ENCODE data around the gene IFIT5.
"Not testable (repeated sequence)": the region's sequence is repeated elsewhere in the genome, so short reads cannot be mapped to it uniquely, and the experiment has no call there.

Gene IFIT5

DNA sequence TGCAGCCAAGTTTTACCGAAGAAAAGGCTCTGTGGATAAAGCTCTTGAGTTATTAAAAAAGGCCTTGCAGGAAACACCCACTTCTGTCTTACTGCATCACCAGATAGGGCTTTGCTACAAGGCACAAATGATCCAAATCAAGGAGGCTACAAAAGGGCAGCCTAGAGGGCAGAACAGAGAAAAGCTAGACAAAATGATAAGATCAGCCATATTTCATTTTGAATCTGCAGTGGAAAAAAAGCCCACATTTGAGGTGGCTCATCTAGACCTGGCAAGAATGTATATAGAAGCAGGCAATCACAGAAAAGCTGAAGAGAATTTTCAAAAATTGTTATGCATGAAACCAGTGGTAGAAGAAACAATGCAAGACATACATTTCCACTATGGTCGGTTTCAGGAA lies 11.3 kb upstream of the IFIT5 start:
- Histone ChIP-seq H3K9me3 (ENCODE audit: control insufficient read depth, insufficient read depth, low read length) (no peaks in the 10 kb centered on the region), H3K27me3 (ENCODE audit: control insufficient read depth, low read length) (no peaks in the 10 kb centered on the region), H4K20me1 (ENCODE audit: control insufficient read depth, insufficient read depth, low read depth, low read length) (no peaks in the 10 kb centered on the region), H3K9me2 (replicated peaks; ENCODE audit: control insufficient read depth, low read length) (no peaks in the 10 kb centered on the region), H3K27ac (ENCODE audit: low read depth, low read length) (no peak overlapping the region), H3K79me2 (ENCODE audit: control insufficient read depth, low read length) (no peaks in the 10 kb centered on the region), H3K36me3 (ENCODE audit: control insufficient read depth, low read length) (no peaks in the 10 kb centered on the region), H3F3A (ENCODE audit: control insufficient read depth, insufficient read depth) (no peaks in the 10 kb centered on the region), H3K4me2 (ENCODE audit: low read length) (no peak overlapping the region), H3K4me1 (ENCODE audit: control insufficient read depth, low read length) (no peaks in the 10 kb centered on the region), H3K4me3 (ENCODE audit: low read length) (no peak overlapping the region)
- no peak for TF ChIP-seq EZH2phosphoT487 (IDR thresholded peaks at IDR 0.05; ENCODE audit: borderline replicate concordance, low read length)
- TF ChIP-seq, protein P1, sequence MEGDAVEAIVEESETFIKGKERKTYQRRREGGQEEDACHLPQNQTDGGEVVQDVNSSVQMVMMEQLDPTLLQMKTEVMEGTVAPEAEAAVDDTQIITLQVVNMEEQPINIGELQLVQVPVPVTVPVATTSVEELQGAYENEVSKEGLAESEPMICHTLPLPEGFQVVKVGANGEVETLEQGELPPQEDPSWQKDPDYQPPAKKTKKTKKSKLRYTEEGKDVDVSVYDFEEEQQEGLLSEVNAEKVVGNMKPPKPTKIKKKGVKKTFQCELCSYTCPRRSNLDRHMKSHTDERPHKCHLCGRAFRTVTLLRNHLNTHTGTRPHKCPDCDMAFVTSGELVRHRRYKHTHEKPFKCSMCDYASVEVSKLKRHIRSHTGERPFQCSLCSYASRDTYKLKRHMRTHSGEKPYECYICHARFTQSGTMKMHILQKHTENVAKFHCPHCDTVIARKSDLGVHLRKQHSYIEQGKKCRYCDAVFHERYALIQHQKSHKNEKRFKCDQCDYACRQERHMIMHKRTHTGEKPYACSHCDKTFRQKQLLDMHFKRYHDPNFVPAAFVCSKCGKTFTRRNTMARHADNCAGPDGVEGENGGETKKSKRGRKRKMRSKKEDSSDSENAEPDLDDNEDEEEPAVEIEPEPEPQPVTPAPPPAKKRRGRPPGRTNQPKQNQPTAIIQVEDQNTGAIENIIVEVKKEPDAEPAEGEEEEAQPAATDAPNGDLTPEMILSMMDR (IDR thresholded peaks at IDR 0.05; ENCODE audit: low read depth, low read length, poor library complexity, severe bottlenecking): no peak

GRCh38 chr10:89404104-89405047 lies 10.0 kb upstream of the IFIT5 start:
- H3K4me1 ChIP-seq (ENCODE audit: control insufficient read depth, low read length): no peaks in the 10 kb centered on the region

GRCh38 chr10:89406178-89406577 lies 8.2 kb upstream of the IFIT5 start:
- H3K9me3 ChIP-seq (ENCODE audit: control insufficient read depth, insufficient read depth, low read length); H3K9me2 ChIP-seq (replicated peaks; ENCODE audit: control insufficient read depth, low read length); H3K4me2 ChIP-seq (ENCODE audit: low read length); H3K79me2 ChIP-seq (ENCODE audit: control insufficient read depth, low read length); H3K27ac ChIP-seq (ENCODE audit: low read depth, low read length); H3K36me3 ChIP-seq (ENCODE audit: control insufficient read depth, low read length); H3F3A ChIP-seq (ENCODE audit: control insufficient read depth, insufficient read depth); H3K27me3 ChIP-seq (ENCODE audit: control insufficient read depth, low read length); H3K4me3 ChIP-seq (ENCODE audit: low read length); H4K20me1 ChIP-seq (ENCODE audit: control insufficient read depth, insufficient read depth, low read depth, low read length); H3K4me1 ChIP-seq (ENCODE audit: control insufficient read depth, low read length): not testable (repeated sequence)

More at GRCh38 chr10:89404104-89405047, 10.0 kb upstream of the IFIT5 start:
- Histone ChIP-seq H3K27ac (ENCODE audit: low read depth, low read length) (no peak overlapping the region), H3K9me2 (replicated peaks; ENCODE audit: control insufficient read depth, low read length) (no peaks in the 10 kb centered on the region), H3K27me3 (ENCODE audit: control insufficient read depth, low read length) (no peaks in the 10 kb centered on the region), H3K9me3 (ENCODE audit: control insufficient read depth, insufficient read depth, low read length) (no peaks in the 10 kb centered on the region), H3K4me3 (ENCODE audit: low read length) (no peak overlapping the region), H3K79me2 (ENCODE audit: control insufficient read depth, low read length) (no peaks in the 10 kb centered on the region), H4K20me1 (ENCODE audit: control insufficient read depth, insufficient read depth, low read depth, low read length) (no peaks in the 10 kb centered on the region), H3F3A (ENCODE audit: control insufficient read depth, insufficient read depth) (no peaks in the 10 kb centered on the region), H3K36me3 (ENCODE audit: control insufficient read depth, low read length) (no peaks in the 10 kb centered on the region), H3K4me2 (ENCODE audit: low read length) (no peak overlapping the region)
- TF ChIP-seq EZH2phosphoT487 (IDR thresholded peaks at IDR 0.05; ENCODE audit: borderline replicate concordance, low read length): no peak
- TF ChIP-seq, protein P1 (IDR thresholded peaks at IDR 0.05; ENCODE audit: low read depth, low read length, poor library complexity, severe bottlenecking): no peak

- H3K4me2 ChIP-seq (ENCODE audit: low read length); H3F3A ChIP-seq (ENCODE audit: control insufficient read depth, insufficient read depth); H3K27ac ChIP-seq (ENCODE audit: low read depth, low read length); H3K4me3 ChIP-seq (ENCODE audit: low read length); H3K4me1 ChIP-seq (ENCODE audit: control insufficient read depth, low read length); H3K9me2 ChIP-seq (replicated peaks; ENCODE audit: control insufficient read depth, low read length); H3K36me3 ChIP-seq (ENCODE audit: control insufficient read depth, low read length); H3K79me2 ChIP-seq (ENCODE audit: control insufficient read depth, low read length); H3K9me3 ChIP-seq (ENCODE audit: control insufficient read depth, insufficient read depth, low read length); H3K27me3 ChIP-seq (ENCODE audit: control insufficient read depth, low read length); H4K20me1 ChIP-seq (ENCODE audit: control insufficient read depth, insufficient read depth, low read depth, low read length): not testable (repeated sequence)
Measured at GRCh38 chr10:89407792-89408191, 6.6 kb upstream of the IFIT5 start.

DNA sequence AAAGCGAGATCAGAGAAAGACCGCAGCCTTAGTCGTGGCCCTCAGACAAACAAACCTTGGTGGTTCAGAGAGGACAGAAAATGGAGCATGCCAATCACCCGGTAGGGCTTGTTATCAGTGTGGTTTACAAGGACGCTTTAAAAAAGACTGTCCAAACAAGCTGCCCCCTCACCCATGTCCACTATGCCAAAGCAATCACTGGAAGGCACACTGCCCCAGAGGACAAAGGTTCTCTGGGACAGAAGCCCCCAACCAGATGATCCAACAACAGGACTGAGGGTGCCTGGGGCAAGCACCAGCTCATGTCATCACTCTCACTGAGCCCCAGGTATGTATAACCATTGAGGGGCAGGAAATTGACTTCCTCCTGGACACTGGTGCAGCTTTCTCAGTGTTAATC lies 5.1 kb upstream of the IFIT5 start:
- H3F3A ChIP-seq (ENCODE audit: control insufficient read depth, insufficient read depth); H3K36me3 ChIP-seq (ENCODE audit: control insufficient read depth, low read length); H3K79me2 ChIP-seq (ENCODE audit: control insufficient read depth, low read length); H3K9me2 ChIP-seq (replicated peaks; ENCODE audit: control insufficient read depth, low read length); H3K9me3 ChIP-seq (ENCODE audit: control insufficient read depth, insufficient read depth, low read length); H4K20me1 ChIP-seq (ENCODE audit: control insufficient read depth, insufficient read depth, low read depth, low read length); H3K27ac ChIP-seq (ENCODE audit: low read depth, low read length); H3K4me2 ChIP-seq (ENCODE audit: low read length); H3K4me1 ChIP-seq (ENCODE audit: control insufficient read depth, low read length); H3K4me3 ChIP-seq (ENCODE audit: low read length); H3K27me3 ChIP-seq (ENCODE audit: control insufficient read depth, low read length): not testable (repeated sequence)

GRCh38 chr10:89410551-89410950 lies 3.8 kb upstream of the IFIT5 start:
- H3K4me2 ChIP-seq (ENCODE audit: low read length); H3F3A ChIP-seq (ENCODE audit: control insufficient read depth, insufficient read depth); H3K36me3 ChIP-seq (ENCODE audit: control insufficient read depth, low read length): not testable (repeated sequence)

More at GRCh38 chr10:89410551-89410950, 3.8 kb upstream of the IFIT5 start:
- H3K9me3 ChIP-seq (ENCODE audit: control insufficient read depth, insufficient read depth, low read length); H3K79me2 ChIP-seq (ENCODE audit: control insufficient read depth, low read length); H3K27ac ChIP-seq (ENCODE audit: low read depth, low read length); H3K9me2 ChIP-seq (replicated peaks; ENCODE audit: control insufficient read depth, low read length); H4K20me1 ChIP-seq (ENCODE audit: control insufficient read depth, insufficient read depth, low read depth, low read length); H3K4me3 ChIP-seq (ENCODE audit: low read length): not testable (repeated sequence)
- Histone ChIP-seq H3K27me3 (ENCODE audit: control insufficient read depth, low read length) (peaks cover 20% of the 10 kb centered on the region), H3K4me1 (ENCODE audit: control insufficient read depth, low read length) (peaks cover 12% of the 10 kb centered on the region)

Data from DOHH2 (cell line).